Gastroesophageal sphincter (tissue), 3 donors: ENCODE measurements around the gene EIF3B.

Experiments used
- CTCF ChIP-seq, 4 experiments: fragments of 200-600 bp in 2 of 4; fragments of 450-650 bp in 2 of 4; sonication (generic) in 1 of 4; IDR thresholded peaks; one replicate each; pipeline ENCODE4 v1.5.1; 2017 to 2019; ENCODE audit warnings: antibody characterized with exemption in 4 of 4, mild to moderate bottlenecking in 2 of 4, moderate library complexity in 2 of 4
- POLR2A ChIP-seq, 2 donors: fragments of 450-650 bp; IDR thresholded peaks; one replicate each; pipeline ENCODE4 v1.6.1; 2017; ENCODE audit warnings: antibody characterized with exemption in 2 of 2, mild to moderate bottlenecking in 2 of 2, moderate library complexity in 1 of 2

GRCh38 chr7:2416063-2416462 lies 61.4 kb downstream of the EIF3B start:
- TF ChIP-seq POLR2A (IDR thresholded peaks at IDR 0.05) (no peak), CTCF (IDR thresholded peaks at IDR 0.05) (no peak)
